Activated CD8-positive, alpha-beta T cell treated with anti-CD3 and anti-CD28 coated beads for 36 hours (primary cell): ENCODE results near the gene PRPS1L1. TPM values are rescaled to one million over a fixed set of nuclear protein-coding genes. Genes with fewer than 3 reads are reported as not detected.

Source experiments
- ATAC-seq: fragments of 200-7000 bp; cut with Tn5 transposase; one replicate; pipeline ENCODE4 v1.10.0; 2021; ENCODE audit warnings: mild to moderate bottlenecking, moderate library complexity
- CTCF ChIA-PET: fragments of 350-600 bp; sonication (Branson Sonifier 250); formaldehyde crosslinking; loops from one replicate; lab custom pipeline; 2021; ENCODE audit warnings: antibody characterized with exemption; lab: Charles Lee
- POLR2A ChIA-PET: fragments of 350-600 bp; sonication (Branson Sonifier 250); formaldehyde crosslinking; loops from one replicate; lab custom pipeline; 2021; ENCODE audit warnings: antibody characterized with exemption; lab: Charles Lee
- DNase-seq: peaks from one replicate; pipeline ENCODE4 v3.0.0-alpha.2; 2020
- H3K27ac Mint-ChIP-seq: one replicate; pipeline ENCODE4 v1.8.0; 2021; ENCODE audit warnings: mild to moderate bottlenecking, mixed read lengths
- H3K27me3 Mint-ChIP-seq: one replicate; pipeline ENCODE4 v1.8.0; 2021; ENCODE audit warnings: mixed read lengths
- H3K36me3 Mint-ChIP-seq: one replicate; pipeline ENCODE4 v1.8.0; 2021; ENCODE audit warnings: low read depth, mixed read lengths
- H3K4me1 Mint-ChIP-seq: one replicate; pipeline ENCODE4 v1.8.0; 2021; ENCODE audit warnings: low read depth, mixed read lengths
- H3K4me3 Mint-ChIP-seq: one replicate; pipeline ENCODE4 v1.8.0; 2021; ENCODE audit warnings: mild to moderate bottlenecking, moderate library complexity, mixed read lengths
- H3K9me3 Mint-ChIP-seq: one replicate; pipeline ENCODE4 v1.8.0; 2021; ENCODE audit warnings: mixed read lengths
- CTCF ChIP-seq: fragments of 200-600 bp; IDR thresholded peaks from one replicate; pipeline ENCODE4 v1.8.0; 2022; ENCODE audit warnings: antibody characterized with exemption, mild to moderate bottlenecking
- intact Hi-C: fragments of 100-400 bp; cut with micrococcal nuclease; formaldehyde crosslinking; loops from one replicate; pipeline ENCODE4 v1.10.0; 2022
- total RNA-seq, 2 experiments: library from RNA; stranded (reverse); gene quantifications; one replicate each; pipeline ENCODE4 v1.2.3, GENCODE V29; 2021

The PRPS1L1 gene
- total RNA-seq, 2 experiments from 2014 or later, result not detected

- DNase-seq, result no peak
- ATAC-seq, result no peak
- H3K36me3 Mint-ChIP-seq, result no peaks in the 10 kb centered on the region
- H3K27me3 Mint-ChIP-seq, result peaks cover 3% of the 10 kb centered on the region
- no peaks in the 10 kb centered on the region for H3K4me1 Mint-ChIP-seq
- no peaks in the 10 kb centered on the region for H3K9me3 Mint-ChIP-seq
- intact Hi-C loops, result no loop called here
- CTCF ChIA-PET, result interaction anchor here (1.2 kb wide), 2 partner anchors 17 to 290 kb away, joined by 3 read pairs; no protein-coding TSS in a partner anchor
- H3K27ac Mint-ChIP-seq, result no peak overlapping the region
- TF ChIP-seq CTCF, result no peak
- POLR2A ChIA-PET, result no interaction called here
- no peak overlapping the region for H3K4me3 Mint-ChIP-seq
These were observed 31.0 kb downstream of the PRPS1L1 start for GRCh38 chr7:17996442-17997223.

DNA sequence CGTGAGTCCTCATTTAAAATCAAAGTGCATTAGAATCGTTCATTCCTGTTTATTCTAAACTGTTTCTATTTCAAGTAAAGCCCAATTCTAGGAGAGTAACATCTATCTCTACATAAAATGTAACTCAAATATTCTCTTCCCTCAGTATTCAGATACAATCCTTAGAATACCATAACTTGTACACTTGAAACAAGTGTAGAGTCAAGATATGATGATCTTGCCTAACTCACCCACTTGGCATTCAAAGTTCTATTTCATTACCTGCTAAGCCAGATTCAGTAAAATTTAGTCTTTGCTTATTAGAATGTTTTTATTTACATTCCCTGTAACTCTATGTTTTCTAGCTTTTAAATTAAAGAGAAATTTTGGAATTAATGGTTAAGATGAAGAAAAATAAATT is 31.6 kb downstream of the PRPS1L1 start:
- Mint-ChIP-seq H3K27ac (no peak overlapping the region), H3K4me1 (no peaks in the 10 kb centered on the region), H3K4me3 (no peak overlapping the region), H3K27me3 (peaks cover 3% of the 10 kb centered on the region), H3K36me3 (no peaks in the 10 kb centered on the region), H3K9me3 (no peaks in the 10 kb centered on the region)
- ATAC-seq (no peak), DNase-seq (no peak)
- TF ChIP-seq CTCF, result no peak
- intact Hi-C loops, result no loop called here
- ChIA-PET POLR2A (no interaction called here), CTCF (no interaction called here)

- intact Hi-C loops, result no loop called here
- ATAC-seq (peak; percentile 20), DNase-seq (no peak)
- no peaks in the 10 kb centered on the region for H3K9me3 Mint-ChIP-seq
- POLR2A ChIA-PET, result no interaction called here
- H3K36me3 Mint-ChIP-seq, result no peaks in the 10 kb centered on the region
- H3K27me3 Mint-ChIP-seq, result no peaks in the 10 kb centered on the region
- H3K4me3 Mint-ChIP-seq, result no peak overlapping the region
- TF ChIP-seq CTCF, result no peak
- CTCF ChIA-PET, result interaction anchor here (1.5 to 5.8 kb wide), 2 partner anchors 224 to 351 kb away, joined by 6 to 56 read pairs; no protein-coding TSS in a partner anchor
- no peak overlapping the region for H3K27ac Mint-ChIP-seq
- no peaks in the 10 kb centered on the region for H3K4me1 Mint-ChIP-seq
These were observed 33.4 kb downstream of the PRPS1L1 start for GRCh38 chr7:17994079-17994850.

DNA sequence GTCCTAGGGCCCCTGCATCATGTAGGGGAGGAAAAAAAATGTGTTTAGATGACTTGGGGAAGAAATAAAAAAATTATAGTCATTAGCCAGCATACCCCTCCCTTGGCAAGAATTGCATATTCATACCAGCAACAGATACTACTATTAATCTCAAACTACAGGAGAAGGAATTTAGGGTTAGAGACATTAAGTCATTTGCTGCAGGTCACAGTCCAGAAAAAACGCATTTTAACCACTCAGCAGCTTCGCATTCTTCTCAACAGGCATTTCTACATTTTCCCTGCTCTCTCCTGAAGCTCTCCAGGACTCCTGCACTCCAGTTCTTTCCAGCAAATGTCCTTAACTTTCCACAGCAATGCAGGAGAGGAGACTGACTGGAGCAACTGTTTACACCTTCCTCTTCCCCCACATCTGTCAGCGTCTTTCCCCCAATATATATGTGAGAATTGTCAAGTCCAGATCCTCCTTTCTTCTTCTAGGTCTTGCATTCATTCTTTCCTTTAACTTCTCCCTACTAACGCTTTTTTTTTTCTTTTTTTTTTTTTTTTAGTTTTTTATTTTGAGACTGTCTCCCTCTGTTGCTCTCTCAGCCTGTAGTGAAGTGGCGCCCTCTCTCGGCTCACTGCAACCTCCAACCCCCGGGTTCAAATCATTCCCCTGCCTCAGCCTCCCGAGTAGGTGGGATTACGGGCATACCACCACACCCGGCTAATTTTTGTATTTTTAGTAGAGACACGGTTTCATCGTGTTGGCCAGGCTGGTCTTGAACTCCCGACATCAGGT is 35.6 kb downstream of the PRPS1L1 start:
- peak; percentile 52 for DNase-seq
- Mint-ChIP-seq H3K36me3 (no peaks in the 10 kb centered on the region), H3K9me3 (no peaks in the 10 kb centered on the region), H3K4me3 (no peak overlapping the region), H3K27me3 (no peaks in the 10 kb centered on the region), H3K27ac (no peak overlapping the region), H3K4me1 (no peaks in the 10 kb centered on the region)
- TF ChIP-seq CTCF, result peak; percentile 38
- CTCF ChIA-PET, result interaction anchor here (0.7 to 5.8 kb wide), 9 partner anchors 9 to 311 kb away, joined by 3 to 56 read pairs (median 3); no protein-coding TSS in a partner anchor
- intact Hi-C loops, result no loop called here
- ATAC-seq, result no peak
- POLR2A ChIA-PET, result no interaction called here
